OCI-LY3 (cell line): ENCODE measurements around the gene SYT8.
"Not testable (repeated sequence)": the region's sequence is repeated elsewhere in the genome, so short reads cannot be mapped to it uniquely, and the experiment has no call there.

ENCODE experiments used
- H2AFZ ChIP-seq: fragments of 200-600, 300-600 bp; shearing (Covaris generic); 2 replicates; pipeline ENCODE4 v1.6.0; 2014; ENCODE audit warnings: antibody characterized with exemption, low read depth, low read length
- H3K27ac ChIP-seq: fragments of 200-600, 300-600 bp; sonication (generic); 2 replicates; pipeline ENCODE4 v1.5.1; 2014; ENCODE audit warnings: mild to moderate bottlenecking, low read length, moderate library complexity, mixed read lengths
- H3K27me3 ChIP-seq: fragments of 200-600, 300-600 bp; sonication (generic); 2 replicates; pipeline ENCODE4 v1.6.1; 2014; ENCODE audit warnings: low read depth, low read length, mixed read lengths
- H3K36me3 ChIP-seq: fragments of 200-600, 300-600 bp; sonication (generic); replicated peaks from 2 replicates; pipeline ENCODE3; 2014; ENCODE audit warnings: low read depth, low read length, mixed read lengths
- H3K4me1 ChIP-seq: fragments of 300-600, 200-600 bp; sonication (generic); 2 replicates; pipeline ENCODE4 v1.6.1; 2014; ENCODE audit warnings: low read length, mixed read lengths
- H3K4me2 ChIP-seq: fragments of 200-600, 300-600 bp; sonication (generic); 2 replicates; pipeline ENCODE4 v1.6.1; 2014; ENCODE audit warnings: low read length, mixed read lengths
- H3K4me3 ChIP-seq: fragments of 300-600, 200-600 bp; sonication (generic); 2 replicates; pipeline ENCODE4 v1.5.1; 2014; ENCODE audit warnings: antibody characterized with exemption, mild to moderate bottlenecking, low read length, moderate library complexity
- H3K79me2 ChIP-seq: fragments of 300-600, 200-600 bp; shearing (Covaris generic); 2 replicates; pipeline ENCODE4 v1.6.1; 2014; ENCODE audit warnings: mild to moderate bottlenecking, low read length, mixed read lengths
- H3K9ac ChIP-seq: fragments of 300-600, 200-600 bp; shearing (Covaris generic); 2 replicates; pipeline ENCODE4 v1.6.0; 2014; ENCODE audit warnings: mild to moderate bottlenecking, low read length, moderate library complexity
- H3K9me3 ChIP-seq: fragments of 200-600, 300-600 bp; shearing (Covaris generic); 2 replicates; pipeline ENCODE4 v1.6.1; 2014; ENCODE audit warnings: low read length, mixed read lengths; ENCODE audit not compliant: insufficient read depth
- H4K20me1 ChIP-seq: fragments of 200-600, 300-600 bp; sonication (generic); 2 replicates; pipeline ENCODE4 v1.6.1; 2016; ENCODE audit warnings: low read length, mixed read lengths; ENCODE audit not compliant: insufficient read depth
- CTCF ChIP-seq: fragments of 200-600, 300-600 bp; sonication (generic); IDR thresholded peaks from 2 replicates; pipeline ENCODE4 v1.5.1; 2014; ENCODE audit warnings: antibody characterized with exemption, low read length, low read depth
- EZH2phosphoT487 ChIP-seq: fragments of 200-600 bp; shearing (Covaris generic); IDR thresholded peaks from 2 replicates; pipeline ENCODE4 v1.6.1; 2018; ENCODE audit warnings: antibody characterized with exemption, mixed run types, low read depth

Gene SYT8

DNA sequence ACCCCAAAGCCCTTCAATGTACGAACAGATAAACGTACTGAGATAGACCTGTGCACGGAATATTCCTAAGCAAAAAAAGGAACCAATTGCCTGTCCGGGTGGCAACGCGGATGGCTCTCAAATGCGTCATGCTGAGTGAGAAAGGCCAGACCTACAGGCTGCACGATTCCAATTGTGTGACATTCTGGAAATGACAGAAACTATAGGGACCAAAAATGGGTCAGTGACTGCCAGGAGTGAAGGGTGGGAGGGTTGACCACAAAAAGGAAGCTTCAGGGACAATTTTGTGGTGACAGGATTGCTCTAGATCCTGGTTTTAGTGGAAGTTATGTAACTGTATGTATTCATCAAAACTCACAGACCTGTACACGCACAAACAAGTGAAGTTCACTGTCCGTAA lies 24.0 kb upstream of the SYT8 start:
- H3K4me2 ChIP-seq, result no peak overlapping the region
- no peaks in the 10 kb centered on the region for H3K9me3 ChIP-seq
- H3K27me3 ChIP-seq, result no peaks in the 10 kb centered on the region; the same call in 1 of the 2 replicates
- H3K27ac ChIP-seq, result no peak overlapping the region
- H4K20me1 ChIP-seq, result no peaks in the 10 kb centered on the region
- H3K79me2 ChIP-seq, result no peaks in the 10 kb centered on the region
- H3K4me3 ChIP-seq, result no peak overlapping the region
- no peaks in the 10 kb centered on the region for H3K4me1 ChIP-seq
- TF ChIP-seq EZH2phosphoT487, result no peak
- no peak for TF ChIP-seq CTCF
- no peaks in the 10 kb centered on the region for H3K36me3 ChIP-seq
- no peak overlapping the region for H3K9ac ChIP-seq
- H2AFZ ChIP-seq, result no peak overlapping the region

- H3K4me3 ChIP-seq, result no peak overlapping the region
- TF ChIP-seq CTCF (no peak), EZH2phosphoT487 (no peak)
- no peaks in the 10 kb centered on the region for H3K79me2 ChIP-seq
- H3K27me3 ChIP-seq, result peaks cover 4% of the 10 kb centered on the region
- H3K4me1 ChIP-seq, result no peaks in the 10 kb centered on the region
- H2AFZ ChIP-seq, result no peak overlapping the region
- no peak overlapping the region for H3K9ac ChIP-seq
- no peak overlapping the region for H3K27ac ChIP-seq
- no peaks in the 10 kb centered on the region for H4K20me1 ChIP-seq
- no peaks in the 10 kb centered on the region for H3K36me3 ChIP-seq
- no peak overlapping the region for H3K4me2 ChIP-seq
- no peaks in the 10 kb centered on the region for H3K9me3 ChIP-seq
Measured at GRCh38 chr11:1812274-1812673, 22.5 kb upstream of the SYT8 start.

DNA sequence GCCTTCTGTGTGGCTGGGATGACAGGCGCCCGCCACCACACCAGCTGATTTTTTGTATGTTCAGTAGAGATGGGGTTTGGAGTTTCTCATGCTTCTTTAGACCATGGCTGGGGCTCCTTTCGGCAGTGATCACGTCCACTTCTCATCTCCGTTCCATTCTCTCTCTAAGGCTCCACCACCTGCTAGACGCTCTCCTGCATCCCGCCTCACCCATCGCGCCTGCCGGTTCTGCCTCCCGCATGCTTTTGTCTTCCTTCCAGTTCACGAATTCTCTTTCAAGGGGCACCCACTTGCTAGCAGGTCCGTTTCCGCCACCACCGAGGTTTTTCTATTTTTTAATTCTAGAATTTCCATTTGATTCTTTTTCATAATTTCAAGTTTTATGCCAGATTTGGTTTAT lies 22.0 kb upstream of the SYT8 start:
- Histone ChIP-seq H3K79me2 (no peaks in the 10 kb centered on the region), H3K36me3 (no peaks in the 10 kb centered on the region), H3K27ac (no peak overlapping the region), H3K27me3 (peaks cover 9% of the 10 kb centered on the region), H4K20me1 (no peaks in the 10 kb centered on the region), H3K4me2 (no peak overlapping the region), H3K9ac (no peak overlapping the region), H3K4me3 (no peak overlapping the region), H2AFZ (no peak overlapping the region), H3K4me1 (no peaks in the 10 kb centered on the region), H3K9me3 (no peaks in the 10 kb centered on the region)
- TF ChIP-seq EZH2phosphoT487 (no peak), CTCF (no peak)

DNA sequence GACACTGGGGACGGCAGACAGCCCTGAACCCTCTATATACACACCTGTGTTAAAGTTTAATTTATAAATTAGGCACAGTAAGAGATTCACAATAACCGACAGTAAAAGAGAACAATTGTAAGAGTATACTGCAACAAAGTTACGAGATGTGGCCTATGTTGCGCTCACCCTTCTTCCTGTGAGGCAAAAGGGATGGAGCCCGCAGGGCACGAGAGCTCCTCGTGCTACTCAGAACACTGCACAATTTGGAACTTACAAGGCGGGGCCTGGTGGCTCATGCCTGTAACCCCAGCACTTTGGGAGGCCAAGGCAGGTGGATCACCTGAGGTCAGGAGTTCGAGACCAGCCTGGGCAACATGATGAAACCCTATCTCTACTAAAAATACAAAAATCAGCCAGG lies 21.4 kb upstream of the SYT8 start:
- H3K27me3 ChIP-seq, result peaks cover 11% of the 10 kb centered on the region
- H3K36me3 ChIP-seq, H3K9ac ChIP-seq, H3K4me3 ChIP-seq, H3K4me2 ChIP-seq, H2AFZ ChIP-seq, H3K9me3 ChIP-seq, H3K4me1 ChIP-seq, H3K79me2 ChIP-seq, H3K27ac ChIP-seq, H4K20me1 ChIP-seq: not testable (repeated sequence)

DNA sequence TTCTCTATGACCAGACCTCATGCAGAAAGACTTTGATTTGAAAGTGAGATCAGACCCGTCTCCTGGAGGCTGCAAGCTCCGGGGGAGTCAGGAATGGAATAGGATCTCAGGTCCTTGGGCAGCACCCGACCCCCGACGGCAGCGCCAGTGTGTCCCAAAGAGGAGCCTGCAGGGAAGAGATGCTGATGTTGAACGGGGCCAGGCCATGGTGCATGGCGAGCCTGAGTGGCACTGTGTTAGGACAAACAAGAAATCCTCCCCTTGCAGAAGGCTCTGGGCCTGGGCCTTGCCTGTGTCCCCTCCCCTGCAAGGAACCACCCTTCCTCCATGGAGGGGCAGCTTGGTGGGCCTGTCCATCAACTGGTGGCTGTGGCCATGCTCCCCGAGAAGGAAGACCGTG lies 20.1 kb upstream of the SYT8 start:
- TF ChIP-seq EZH2phosphoT487, result no peak
- no peak for TF ChIP-seq CTCF

More for the DNA sequence above, 20.1 kb upstream of the SYT8 start:
- H3K4me2 ChIP-seq, result no peak overlapping the region
- no peak overlapping the region for H3K27ac ChIP-seq
- H3K4me1 ChIP-seq, result no peaks in the 10 kb centered on the region
- no peak overlapping the region for H3K9ac ChIP-seq
- peaks cover 18% of the 10 kb centered on the region for H3K27me3 ChIP-seq
- H3K36me3 ChIP-seq, result no peaks in the 10 kb centered on the region
- H3K9me3 ChIP-seq, result no peaks in the 10 kb centered on the region
- H2AFZ ChIP-seq, result no peak overlapping the region
- H4K20me1 ChIP-seq, result no peaks in the 10 kb centered on the region
- no peaks in the 10 kb centered on the region for H3K79me2 ChIP-seq
- H3K4me3 ChIP-seq, result no peak overlapping the region
